Ishikawa (cell line): ENCODE data around the gene CACNA1C.

Experiments used
- CEBPB ChIP-seq: IDR thresholded peaks from 2 replicates; pipeline ENCODE4 v1.6.1; 2012
- CREB1 ChIP-seq: IDR thresholded peaks from 2 replicates; pipeline ENCODE4 v1.6.1; 2012; ENCODE audit warnings: low read depth
- EGR1 ChIP-seq: IDR thresholded peaks from 2 replicates; pipeline ENCODE4 v1.6.1; 2012
- EP300 ChIP-seq: IDR thresholded peaks from 2 replicates; pipeline ENCODE4 v1.6.1; 2012; ENCODE audit warnings: borderline replicate concordance
- FOXM1 ChIP-seq: IDR thresholded peaks from 2 replicates; pipeline ENCODE4 v1.6.1; 2012; ENCODE audit warnings: low read depth, borderline replicate concordance
- NFIC ChIP-seq: IDR thresholded peaks from 2 replicates; pipeline ENCODE4 v1.6.1; 2012
- RAD21 ChIP-seq: IDR thresholded peaks from 2 replicates; pipeline ENCODE4 v1.6.1; 2012; ENCODE audit warnings: low read depth
- REST ChIP-seq: IDR thresholded peaks from 2 replicates; pipeline ENCODE4 v1.6.1; 2012; ENCODE audit warnings: low read depth, mild to moderate bottlenecking
- TAF1 ChIP-seq: IDR thresholded peaks from 2 replicates; pipeline ENCODE4 v1.6.1; 2012; ENCODE audit warnings: low read depth, mild to moderate bottlenecking
- TCF12 ChIP-seq: IDR thresholded peaks from 2 replicates; pipeline ENCODE4 v1.6.1; 2012; ENCODE audit warnings: low read depth
- TEAD4 ChIP-seq: IDR thresholded peaks from 2 replicates; pipeline ENCODE4 v1.6.1; 2012
- USF1 ChIP-seq: IDR thresholded peaks from 2 replicates; pipeline ENCODE4 v1.6.1; 2012
- YY1 ChIP-seq: IDR thresholded peaks from 2 replicates; pipeline ENCODE4 v1.6.1; 2012; ENCODE audit warnings: low read depth
- ZBTB7A ChIP-seq: IDR thresholded peaks from 2 replicates; pipeline ENCODE4 v1.6.1; 2012; ENCODE audit warnings: low read depth
- TF ChIP-seq, protein P1 (sequence below): IDR thresholded peaks from 2 replicates; pipeline ENCODE4 v1.6.1; 2012

The CACNA1C gene

DNA sequence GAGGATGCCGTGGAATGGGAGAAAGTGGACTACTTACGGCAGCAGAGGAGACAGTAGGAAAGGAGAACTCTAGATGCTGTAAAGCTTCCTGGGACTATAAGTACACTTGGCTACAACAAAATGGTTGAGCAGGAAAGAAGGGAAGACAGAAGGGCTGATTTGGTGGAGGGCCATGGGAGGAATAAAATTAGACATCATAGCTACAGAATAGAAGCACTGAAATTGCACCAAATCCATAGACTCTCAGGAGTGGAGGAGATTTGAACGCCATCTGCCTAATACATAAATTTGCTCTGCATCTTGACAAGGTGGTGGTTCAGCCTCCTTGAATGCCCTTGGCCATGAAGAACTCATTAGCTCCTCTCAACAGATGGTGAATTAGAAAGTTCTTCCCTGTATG, 32.3 kb upstream of the CACNA1C start:
- TF ChIP-seq YY1 (no peak), NFIC (no peak), CEBPB (no peak), ZBTB7A (no peak), EGR1 (no peak), CREB1 (no peak), USF1 (no peak), EP300 (no peak), TEAD4 (no peak), TAF1 (no peak), TCF12 (no peak), FOXM1 (no peak), REST (no peak)
- TF ChIP-seq, protein P1, sequence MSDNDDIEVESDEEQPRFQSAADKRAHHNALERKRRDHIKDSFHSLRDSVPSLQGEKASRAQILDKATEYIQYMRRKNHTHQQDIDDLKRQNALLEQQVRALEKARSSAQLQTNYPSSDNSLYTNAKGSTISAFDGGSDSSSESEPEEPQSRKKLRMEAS: no peak

DNA sequence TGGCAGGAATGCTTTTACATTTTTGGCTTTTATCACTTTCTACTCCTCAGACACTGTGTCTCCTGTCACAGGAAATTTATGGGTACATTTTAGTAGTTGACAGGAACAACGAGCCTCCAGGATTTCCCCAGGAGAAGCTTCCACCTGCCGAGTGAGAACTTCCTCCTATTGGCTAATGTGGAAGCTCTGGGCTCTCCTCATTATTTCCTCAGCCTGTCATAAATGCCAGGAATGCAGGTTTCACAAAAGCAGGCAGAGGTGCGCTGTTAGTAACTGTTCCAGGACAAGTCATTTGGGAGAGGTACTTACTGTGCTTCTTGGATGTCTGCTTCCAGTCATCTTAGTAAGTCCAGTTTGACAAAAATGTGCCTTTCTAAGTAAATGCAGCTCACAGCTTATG, 29.4 kb upstream of the CACNA1C start:
- TF ChIP-seq NFIC (no peak), CREB1 (no peak), YY1 (no peak), TAF1 (no peak), ZBTB7A (no peak), CEBPB (no peak), TEAD4 (no peak), REST (no peak), EP300 (no peak), FOXM1 (no peak), USF1 (no peak), RAD21 (no peak), TCF12 (no peak), EGR1 (no peak)
- TF ChIP-seq, protein P1: no peak

GRCh38 chr12:2027351-2027750, 25.4 kb upstream of the CACNA1C start:
- TF ChIP-seq REST (no peak), EGR1 (no peak), CREB1 (no peak), EP300 (no peak), ZBTB7A (no peak), CEBPB (no peak), TEAD4 (no peak)
- TF ChIP-seq, protein P1: no peak

DNA sequence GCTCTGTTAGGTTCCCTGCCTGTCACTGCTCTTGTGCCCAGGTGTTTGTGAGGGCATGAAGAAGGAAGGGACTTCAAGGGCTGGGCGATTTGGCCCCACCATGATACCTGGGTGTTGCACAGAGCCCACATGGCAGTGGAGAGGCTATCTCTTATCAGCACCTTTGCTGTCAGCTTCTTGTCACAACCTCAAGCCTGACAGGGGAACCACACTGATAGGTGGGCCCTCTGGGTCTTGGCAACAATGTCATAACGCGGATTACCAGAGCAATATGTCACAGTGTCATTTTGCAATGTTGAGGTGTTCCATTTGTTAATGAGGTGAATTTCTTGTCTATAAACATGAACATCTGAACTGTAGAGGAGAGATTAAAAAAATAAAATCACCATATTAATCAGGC, 22.9 kb upstream of the CACNA1C start:
- TF ChIP-seq USF1 (no peak), YY1 (no peak), TEAD4 (no peak), ZBTB7A (no peak), REST (no peak), TAF1 (no peak), TCF12 (no peak), RAD21 (no peak), NFIC (no peak), FOXM1 (no peak), EP300 (no peak)
- TF ChIP-seq, protein P1: no peak
